ENCODE data around the gene FITM1.

Gene FITM1, protein sequence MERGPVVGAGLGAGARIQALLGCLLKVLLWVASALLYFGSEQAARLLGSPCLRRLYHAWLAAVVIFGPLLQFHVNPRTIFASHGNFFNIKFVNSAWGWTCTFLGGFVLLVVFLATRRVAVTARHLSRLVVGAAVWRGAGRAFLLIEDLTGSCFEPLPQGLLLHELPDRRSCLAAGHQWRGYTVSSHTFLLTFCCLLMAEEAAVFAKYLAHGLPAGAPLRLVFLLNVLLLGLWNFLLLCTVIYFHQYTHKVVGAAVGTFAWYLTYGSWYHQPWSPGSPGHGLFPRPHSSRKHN

GRCh38 chr14:24130380-24130716 is at the start of gene FITM1:
TSS of gene FITM1 (plus strand) at chr14:24130659. CDS start at chr14:24131564, 905 bp downstream.
- no peak for DNase-seq (ENCODE audit: low spot score)

DNA sequence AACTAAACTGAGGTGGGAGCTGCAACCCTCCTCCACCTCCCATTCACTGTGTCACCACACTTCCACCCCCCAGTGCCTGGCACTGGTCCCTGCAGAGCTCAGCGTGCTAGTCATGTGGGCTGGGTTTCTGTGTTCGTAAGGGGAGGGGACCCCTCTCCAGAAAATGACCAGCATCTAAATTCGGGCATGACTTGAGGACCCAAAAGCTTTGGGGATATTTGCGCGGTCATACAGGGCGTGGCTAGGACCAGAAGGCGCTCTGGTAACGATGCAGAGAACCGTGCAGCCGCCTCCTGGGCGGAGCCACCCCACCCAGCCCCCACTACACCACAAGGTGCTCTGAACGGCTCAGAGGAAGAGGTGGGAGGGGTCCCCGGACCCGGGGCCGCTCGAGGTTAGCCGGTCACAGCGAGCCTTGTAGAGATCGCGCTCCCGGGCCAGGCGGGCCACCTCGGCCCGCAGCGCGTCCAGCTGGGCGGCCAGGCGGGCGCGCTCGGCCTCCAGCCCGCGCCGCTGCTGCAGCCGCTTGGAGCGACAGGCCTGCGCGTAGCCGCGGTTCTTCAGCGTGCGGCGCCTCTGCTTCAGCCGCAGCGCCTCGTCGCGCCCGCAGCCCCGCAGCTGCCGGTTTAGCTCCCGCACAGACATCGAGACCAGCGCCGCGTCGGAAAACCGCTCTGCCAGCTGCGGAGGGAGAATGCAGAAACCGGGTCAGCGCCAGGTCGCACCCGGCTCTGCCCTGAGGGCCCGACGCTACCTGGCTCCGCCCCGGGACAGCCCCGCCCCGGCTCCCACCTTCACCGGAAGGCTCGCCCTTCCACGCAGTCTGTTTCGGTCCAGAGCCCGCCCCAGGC is 49.3 kb upstream of the FITM1 start:
- DNase-seq (ENCODE audit: low spot score) = peak; percentile 63

GRCh38 chr14:24081739-24082211 is 48.7 kb upstream of the FITM1 start:
- no peak for DNase-seq (ENCODE audit: low spot score)

GRCh38 chr14:24082411-24083080 is 47.9 kb upstream of the FITM1 start:
- no peak for DNase-seq (ENCODE audit: low spot score)

DNA sequence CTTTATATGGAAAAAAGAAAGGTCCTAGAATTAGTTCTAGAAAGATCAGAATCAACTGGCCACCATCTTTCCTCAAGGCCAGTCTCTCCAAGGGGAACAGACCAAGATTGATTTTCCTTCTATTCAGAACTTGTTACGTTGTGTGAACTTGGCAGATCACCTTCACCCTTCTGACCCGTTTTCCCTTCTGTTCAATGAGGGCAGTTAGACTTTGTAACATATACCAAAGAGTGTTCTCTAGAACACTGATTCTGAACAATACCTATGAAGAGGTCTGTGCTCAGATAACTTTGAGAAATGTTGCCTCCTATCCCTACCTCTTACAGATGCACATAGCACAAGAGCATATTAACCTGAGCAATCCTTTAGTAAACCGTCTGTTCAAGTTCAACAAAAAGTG is 47.0 kb upstream of the FITM1 start:
- DNase-seq (ENCODE audit: low spot score) = no peak

DNA sequence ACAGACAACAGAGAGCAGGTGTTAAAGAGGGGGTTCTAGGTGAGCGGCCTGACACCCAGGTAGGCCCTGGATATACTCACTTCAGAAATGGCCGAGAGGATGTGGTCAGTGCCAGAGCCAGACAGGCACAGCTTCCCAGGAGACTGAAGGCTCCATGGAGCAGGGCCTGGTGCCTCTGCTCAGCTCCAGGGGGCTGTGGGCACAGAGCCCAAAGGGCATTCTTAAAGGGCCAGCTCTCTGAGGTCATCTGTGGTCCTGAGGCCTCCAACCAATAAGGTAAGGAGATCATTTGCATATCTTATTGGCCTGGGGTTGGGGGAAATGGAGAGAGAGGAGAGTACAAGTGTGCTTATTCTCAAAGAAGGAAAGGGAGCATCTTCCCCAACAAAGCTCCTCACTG is 46.0 kb upstream of the FITM1 start:
- no peak for DNase-seq (ENCODE audit: low spot score)

DNA sequence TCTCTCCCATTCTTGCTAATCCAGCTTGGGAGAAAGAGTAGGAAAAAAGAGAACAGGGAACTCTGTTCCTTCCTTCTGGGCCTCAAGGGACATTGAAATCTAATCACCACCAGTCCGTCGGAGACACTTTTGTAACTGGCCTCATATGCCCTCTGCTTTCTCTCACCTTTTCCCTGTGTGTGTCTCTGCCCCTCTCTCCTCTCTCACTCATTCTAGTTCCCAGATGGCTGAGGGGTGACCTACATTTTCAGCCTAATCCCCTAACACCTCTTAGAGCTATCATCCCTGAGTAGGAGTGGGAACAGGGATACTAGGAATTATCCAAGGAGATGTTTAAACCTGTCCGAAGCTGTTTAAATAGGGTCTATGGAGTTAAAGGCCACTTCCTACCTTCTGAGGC is 45.2 kb upstream of the FITM1 start:
- no peak for DNase-seq (ENCODE audit: low spot score)

GRCh38 chr14:24086193-24086955 is 44.1 kb upstream of the FITM1 start:
- no peak for DNase-seq (ENCODE audit: low spot score)

DNA sequence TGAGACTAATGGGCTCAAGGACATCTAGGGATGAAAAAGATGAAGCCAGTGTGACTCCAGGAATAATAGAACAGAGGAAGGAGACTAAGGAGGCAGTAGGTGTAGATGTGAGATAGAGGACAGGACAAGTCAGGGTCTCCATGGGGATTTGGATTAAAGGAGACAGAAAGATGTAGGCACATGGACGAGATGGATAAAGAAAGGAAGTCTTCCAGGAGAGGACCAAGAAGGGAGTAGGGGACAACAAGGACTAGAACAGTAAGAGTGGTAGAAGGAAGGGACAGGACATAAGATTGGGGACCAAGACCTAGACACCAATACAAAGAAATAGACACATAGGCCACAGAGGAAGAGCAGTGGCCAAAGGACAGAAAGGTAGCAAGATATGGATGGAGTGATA is 43.5 kb upstream of the FITM1 start:
- DNase-seq (ENCODE audit: low spot score) = no peak

- no peak for DNase-seq (ENCODE audit: low spot score)
These were observed 42.4 kb upstream of the FITM1 start for GRCh38 chr14:24088095-24088494.

DNA sequence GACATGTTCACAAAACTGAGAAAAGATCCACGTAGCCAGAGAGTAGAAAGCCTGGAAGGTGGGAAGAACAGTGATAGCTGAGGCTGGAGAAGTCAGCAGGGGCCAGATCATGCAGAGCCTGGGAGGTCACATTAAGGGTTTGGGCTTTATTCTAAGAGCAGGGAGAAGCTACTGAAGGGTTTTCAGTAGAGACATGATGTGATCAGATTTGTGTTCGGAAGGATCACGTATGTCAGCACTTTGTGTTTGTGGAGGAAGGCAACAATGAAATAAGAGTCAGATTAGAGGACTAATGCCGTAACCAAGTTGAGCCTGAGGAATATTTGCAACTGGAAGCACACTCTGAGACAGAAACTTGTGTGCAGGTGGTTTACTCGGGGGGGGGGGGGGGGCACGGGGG is 40.6 kb upstream of the FITM1 start:
- no peak for DNase-seq (ENCODE audit: low spot score)

- no peak for DNase-seq (ENCODE audit: low spot score)
These were observed 38.4 kb upstream of the FITM1 start for GRCh38 chr14:24092110-24092504.

- no peak for DNase-seq (ENCODE audit: low spot score)
These were observed 37.8 kb upstream of the FITM1 start for GRCh38 chr14:24092505-24093206.

GRCh38 chr14:24093207-24093900 is 37.1 kb upstream of the FITM1 start:
- DNase-seq (ENCODE audit: low spot score) = no peak

DNA sequence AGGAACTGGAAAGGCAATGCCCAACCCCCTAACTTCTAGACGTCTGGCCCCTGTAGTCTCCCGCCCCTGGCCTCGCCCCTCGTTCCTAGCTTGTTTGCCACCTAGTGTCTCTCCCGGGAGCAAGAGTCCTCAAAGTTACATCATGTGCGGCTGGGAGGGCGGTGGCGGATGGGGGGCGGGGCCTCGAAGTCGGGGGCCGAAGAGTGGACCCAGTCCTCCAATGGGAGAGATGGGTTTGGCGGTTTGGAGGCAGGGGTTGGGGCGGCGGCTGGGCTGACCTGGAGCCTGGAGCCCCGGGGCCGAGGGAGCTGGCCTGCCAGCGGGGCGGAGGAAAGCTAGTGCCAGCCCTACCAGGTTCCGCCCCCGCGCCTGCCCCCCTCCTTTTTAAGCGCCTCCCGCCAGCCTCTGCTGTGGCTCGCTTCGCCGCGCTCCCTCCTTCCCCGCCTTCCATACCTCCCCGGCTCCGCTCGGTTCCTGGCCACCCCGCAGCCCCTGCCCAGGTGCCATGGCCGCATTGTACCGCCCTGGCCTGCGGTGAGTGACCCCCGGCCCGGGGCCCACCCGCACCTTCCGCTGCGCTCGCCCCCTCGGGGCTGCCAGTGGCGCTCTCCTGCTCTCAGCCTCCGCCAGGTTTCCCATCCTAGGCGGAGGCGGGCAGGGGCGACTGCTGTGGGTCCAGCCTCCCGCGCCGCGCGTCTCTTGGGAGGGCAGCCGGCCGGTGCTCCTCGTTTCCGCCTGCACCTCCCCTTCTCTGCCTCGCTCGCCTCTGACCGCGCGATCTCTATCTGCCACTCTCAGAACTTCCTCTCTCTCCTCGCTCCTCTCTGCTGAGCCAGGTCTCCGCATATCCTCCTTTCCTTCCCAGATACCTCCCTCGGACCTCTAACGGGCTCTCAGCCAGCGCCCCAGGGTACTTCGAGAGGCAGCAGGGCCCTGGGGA is 36.3 kb upstream of the FITM1 start, which contains the start of gene PCK2:
TSS of gene PCK2 (plus strand) at position 411 of the 940 bp plus-strand sequence. CDS start at position 506, 95 bp downstream.
- DNase-seq (ENCODE audit: low spot score) = peak; percentile 53

DNA sequence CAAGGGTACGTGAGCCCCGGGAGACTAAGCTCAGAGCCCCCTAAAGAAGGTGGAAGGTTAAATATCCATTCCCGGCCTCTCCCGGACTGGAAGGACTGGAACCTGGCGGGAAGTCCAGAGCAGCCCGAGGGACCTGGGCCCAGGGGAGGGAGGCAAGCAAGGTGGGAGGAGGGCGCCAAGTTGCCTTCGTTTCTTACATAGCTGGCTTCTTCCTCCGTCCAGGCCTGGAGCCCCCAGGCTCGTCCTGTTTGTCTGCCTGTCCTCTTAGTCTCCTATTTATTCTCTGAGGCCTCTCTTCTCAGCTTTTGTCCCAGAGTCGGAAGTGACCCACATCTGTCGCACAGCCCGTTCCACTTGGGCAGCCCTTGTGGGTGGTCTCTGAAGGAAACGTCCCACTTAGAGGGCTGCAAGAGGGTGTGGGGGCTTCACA is 35.6 kb upstream of the FITM1 start:
- no peak for DNase-seq (ENCODE audit: low spot score)

DNA sequence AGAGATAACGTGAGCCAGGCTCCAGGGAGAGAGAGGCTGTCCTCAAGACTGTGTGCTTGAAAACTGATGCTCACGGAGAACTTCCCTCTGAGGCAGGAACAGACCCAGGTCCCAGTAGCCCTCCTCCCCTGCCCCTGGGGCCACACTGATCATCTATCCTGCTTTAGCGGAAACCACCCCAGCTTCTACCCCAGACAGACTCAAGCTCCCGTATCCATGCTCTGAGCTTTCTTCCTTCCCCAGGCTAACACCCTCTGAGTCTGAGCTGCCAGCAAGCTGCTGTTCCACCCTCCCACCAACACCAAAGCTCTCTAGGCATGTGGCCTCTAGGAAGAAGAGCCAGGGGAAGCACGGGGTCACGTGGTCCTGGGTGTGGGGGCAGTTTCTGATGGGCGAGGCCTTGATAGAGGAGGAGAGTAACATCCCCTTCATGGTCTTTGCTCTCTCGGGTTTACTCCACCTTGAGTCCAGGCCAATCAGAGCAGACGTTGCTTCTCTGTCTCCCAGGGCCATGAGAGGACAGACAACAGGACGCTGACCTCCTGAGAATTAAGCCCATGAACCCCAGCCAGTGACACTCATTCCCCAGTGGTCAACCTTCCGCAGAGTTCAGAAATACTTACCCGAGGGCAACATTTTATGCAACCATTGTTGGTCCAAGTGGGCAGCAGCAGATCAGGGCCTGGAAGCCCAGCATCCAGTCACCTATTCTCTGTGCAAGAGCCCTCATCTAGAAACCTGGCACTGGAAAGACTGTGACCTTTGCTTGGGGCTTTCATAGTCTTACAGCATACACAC is 35.0 kb upstream of the FITM1 start:
- DNase-seq (ENCODE audit: low spot score) = peak; percentile 21

GRCh38 chr14:24096545-24097181 is 33.8 kb upstream of the FITM1 start:
- no peak for DNase-seq (ENCODE audit: low spot score)
